HG03520 (cell line): ENCODE data around the gene PWP2.
"Not testable (repeated sequence)": the region's sequence is repeated elsewhere in the genome, so short reads cannot be mapped to it uniquely, and the experiment has no call there.

Experiments
- ATAC-seq: cut with Tn5 transposase; IDR thresholded peaks from one replicate; pipeline ENCODE4 v1.9.1; 2021; ENCODE audit warnings: mild to moderate bottlenecking, moderate library complexity; ENCODE audit not compliant: unreplicated experiment

PWP2 gene

GRCh38 chr21:44127827-44128226 is 20.6 kb downstream of the PWP2 start:
- ATAC-seq, result not testable (repeated sequence)

GRCh38 chr21:44133715-44134057 is 26.5 kb downstream of the PWP2 start:
- not testable (repeated sequence) for ATAC-seq

GRCh38 chr21:44134732-44135131 is 27.5 kb downstream of the PWP2 start:
- not testable (repeated sequence) for ATAC-seq

- not testable (repeated sequence) for ATAC-seq
These were observed 30.8 kb downstream of the PWP2 start for GRCh38 chr21:44138039-44138438.

DNA sequence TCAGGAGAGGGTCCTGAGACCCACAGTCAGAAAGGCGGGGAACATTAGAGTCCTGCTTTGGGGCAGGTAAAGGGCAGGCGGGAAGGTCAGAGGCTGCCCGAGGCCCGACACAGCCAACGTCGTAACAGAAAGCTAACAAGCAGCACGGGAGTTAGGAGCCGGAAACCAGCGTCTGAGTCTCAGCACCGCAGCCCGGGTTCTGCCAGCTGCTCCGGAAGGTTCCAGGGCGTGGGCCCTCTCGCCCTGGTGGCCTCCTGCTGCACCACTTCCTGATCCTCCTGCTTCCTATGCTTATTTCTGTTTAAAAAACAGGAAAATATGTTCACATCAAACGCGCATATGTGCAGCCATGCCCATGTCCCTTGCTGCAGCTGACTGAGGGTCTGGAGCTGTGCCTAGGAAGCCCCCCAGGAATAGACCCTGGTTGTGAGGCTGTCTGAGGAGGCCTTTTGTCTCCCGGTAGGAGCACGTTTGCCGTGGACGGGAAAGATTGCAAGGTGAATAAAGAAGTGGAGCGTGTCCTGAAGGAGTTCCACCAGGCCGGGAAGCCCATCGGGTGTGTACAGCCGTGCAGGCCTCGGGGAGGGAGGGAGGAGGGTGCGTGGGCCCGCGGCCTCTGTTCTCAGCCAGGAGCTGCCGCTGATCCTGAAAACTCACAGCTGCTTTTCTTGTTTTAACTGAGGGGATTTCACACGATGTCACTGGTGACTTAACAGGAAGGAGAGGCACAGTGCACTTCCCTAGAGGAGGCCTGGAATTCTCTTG is 32.8 kb downstream of the PWP2 start:
- ATAC-seq, result not testable (repeated sequence)

DNA sequence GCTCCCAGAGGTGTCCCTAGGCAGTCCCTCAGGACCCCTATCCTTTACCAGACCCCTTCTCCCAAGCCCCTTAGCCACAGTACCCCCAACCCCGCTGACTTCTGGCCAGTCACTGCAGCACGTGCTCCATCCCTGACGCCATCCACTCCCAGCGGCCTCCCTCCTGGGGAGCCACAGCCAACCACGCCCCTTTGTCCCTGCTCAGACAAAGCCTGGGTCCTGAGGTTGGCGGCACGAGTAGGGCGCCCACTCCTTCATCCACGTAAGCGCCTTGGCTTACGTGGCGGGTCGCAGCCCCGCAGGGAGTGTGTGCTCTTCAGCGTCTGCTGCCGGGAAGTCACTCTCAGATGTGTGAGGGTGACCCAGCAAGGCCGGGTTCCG is 33.3 kb downstream of the PWP2 start:
- not testable (repeated sequence) for ATAC-seq

DNA sequence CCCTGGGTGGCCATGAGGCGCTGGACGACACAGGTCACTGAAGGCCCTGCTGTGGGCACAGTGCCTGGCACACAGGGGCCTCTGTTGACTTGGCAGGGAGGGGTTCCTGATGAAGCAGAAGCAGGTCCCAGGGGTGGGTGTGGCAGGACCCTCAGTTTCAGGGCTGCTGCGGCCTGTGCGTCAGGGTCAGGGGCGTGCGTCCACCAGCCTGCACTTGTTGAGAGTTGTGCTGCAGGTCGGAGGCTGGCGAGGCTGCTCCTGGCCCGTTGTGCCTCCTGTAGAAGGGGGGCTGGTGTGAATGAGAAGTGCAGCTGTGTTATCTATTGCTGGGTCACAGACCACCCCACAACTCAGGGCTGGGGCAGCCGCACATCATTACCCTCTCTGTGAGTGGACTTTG is 35.3 kb downstream of the PWP2 start:
- not testable (repeated sequence) for ATAC-seq

DNA sequence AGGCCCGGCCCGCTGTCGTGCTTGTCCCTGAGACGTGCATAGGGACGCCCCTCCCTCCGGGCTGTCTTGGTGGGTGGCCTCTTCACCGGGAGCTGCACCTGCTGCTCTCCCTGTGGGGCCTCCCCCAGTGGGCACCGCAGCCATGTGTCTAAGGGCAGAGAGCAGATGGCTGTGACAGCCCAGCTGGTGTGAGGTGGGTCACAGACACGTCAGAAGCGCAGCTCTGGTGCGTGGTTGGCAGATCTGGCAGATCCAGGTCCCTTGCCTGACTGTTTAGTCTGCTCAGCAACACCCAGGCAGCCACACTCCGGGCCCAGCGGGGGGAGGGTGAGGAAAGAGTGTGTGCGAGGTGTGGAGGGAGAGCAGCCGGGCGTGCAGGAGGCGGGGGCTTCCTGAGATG is 36.2 kb downstream of the PWP2 start:
- ATAC-seq, result peak; percentile 37

DNA sequence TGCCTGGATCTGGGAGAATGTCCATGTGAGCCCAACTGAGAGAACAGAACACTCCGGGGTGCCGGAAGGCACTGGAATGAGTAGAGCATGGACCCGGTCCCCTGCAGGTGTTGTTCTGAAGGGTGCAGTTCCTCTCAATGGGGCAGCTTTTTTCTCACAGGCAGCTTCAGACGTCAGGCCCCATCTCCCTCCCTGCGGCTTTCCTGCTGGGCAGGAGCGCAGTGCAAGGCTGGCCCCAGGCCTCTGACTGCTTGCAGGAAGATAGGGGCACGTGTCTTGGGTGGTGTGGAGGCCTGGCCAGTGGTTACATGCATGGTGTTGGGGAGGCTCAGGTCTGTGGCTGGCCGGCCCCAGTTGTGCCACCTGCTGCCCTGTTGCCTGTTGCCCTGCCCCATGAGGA is 36.8 kb downstream of the PWP2 start:
- ATAC-seq, result not testable (repeated sequence)

GRCh38 chr21:44144784-44145602 is 37.8 kb downstream of the PWP2 start:
- ATAC-seq, result not testable (repeated sequence)

DNA sequence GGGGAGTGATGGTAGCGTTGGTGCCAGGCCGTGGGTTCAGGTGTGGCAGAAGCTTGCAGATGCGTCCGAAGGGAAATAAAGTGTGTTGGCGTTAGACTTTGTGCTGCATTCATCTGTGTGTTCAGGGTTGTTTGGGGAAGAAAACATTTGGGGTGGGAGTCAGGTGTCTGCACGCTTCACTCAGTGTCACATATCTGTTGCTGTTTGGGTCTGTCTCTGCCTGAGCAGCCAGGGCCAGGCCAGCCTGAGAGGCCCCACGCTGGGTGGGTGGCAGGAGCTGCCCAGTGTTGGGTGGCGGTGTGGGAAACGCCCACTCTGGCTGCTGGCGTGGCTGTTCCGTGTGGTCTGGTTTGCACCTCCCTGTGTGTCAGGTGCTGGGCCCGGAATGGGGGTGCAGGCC is 38.4 kb downstream of the PWP2 start:
- ATAC-seq, result not testable (repeated sequence)

DNA sequence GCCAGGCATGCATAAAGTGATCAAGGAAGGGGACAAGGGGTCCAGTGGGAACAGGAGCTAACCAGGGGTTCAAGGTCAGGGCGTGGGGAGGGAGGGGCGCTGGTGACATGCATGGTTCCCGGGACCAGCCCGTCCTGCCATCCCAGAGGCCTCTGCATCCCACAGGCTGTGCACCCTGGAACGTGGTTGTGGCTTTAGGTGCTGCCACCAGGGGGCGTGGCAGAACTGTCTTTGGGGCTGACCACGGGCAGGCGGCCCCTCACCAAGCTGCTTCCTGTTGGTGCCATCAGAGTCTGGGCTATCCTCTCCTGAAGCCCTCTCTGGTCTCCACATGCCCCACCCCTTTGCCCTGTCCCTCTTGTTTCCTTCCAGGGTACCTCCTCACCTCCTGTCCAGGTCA is 39.9 kb downstream of the PWP2 start:
- not testable (repeated sequence) for ATAC-seq

- not testable (repeated sequence) for ATAC-seq
These were observed 43.1 kb downstream of the PWP2 start for GRCh38 chr21:44150255-44150654.

DNA sequence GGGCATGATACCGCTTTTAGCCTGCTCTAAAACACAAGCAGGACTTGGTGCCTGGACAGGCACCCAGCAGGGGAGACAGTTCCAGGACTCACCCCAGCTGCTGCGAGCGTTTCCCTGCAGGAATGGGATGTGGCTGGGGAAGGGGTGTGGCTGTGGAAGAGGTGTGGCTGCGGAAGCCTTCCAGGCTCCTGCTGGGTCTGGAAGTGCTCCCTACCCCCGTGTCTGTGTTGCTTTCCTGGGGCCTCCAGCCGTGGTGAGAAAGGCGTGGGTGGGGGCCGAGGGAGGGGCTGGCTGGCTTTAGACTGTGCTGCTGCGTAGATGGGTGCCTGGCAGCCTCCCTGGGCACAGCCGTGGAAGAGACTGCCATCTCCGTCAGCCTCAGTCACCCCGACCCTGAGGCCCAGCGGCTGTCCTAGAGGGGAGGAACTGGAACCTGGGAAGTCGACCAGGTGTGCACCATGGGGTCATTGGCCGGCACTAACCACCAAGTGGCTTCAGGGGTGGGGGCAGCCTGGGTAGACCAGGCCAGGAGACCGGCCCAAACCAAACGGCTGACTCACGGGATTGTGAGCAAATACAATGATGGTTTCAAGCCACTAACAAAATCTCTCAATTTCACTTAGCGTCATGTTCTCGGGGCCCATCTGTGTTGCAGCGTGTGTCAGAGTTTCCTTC is 46.2 kb downstream of the PWP2 start:
- ATAC-seq, result not testable (repeated sequence)

DNA sequence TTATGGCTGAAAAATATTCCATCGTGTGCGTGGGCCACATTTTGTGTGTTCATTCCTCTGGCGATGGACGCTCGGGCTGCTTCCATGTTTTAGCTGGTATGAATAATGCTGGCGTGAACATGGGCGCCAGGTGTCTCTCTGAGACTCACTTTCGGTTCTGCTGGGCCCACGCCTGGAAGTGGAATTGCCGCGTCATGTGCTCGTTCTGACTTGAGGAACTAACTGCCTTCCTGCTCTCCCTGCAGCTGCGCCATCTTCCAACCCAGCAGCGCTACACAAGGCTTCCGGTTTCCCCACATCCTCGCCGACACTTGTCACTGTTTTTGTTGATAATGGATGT is 46.7 kb downstream of the PWP2 start:
- ATAC-seq, result not testable (repeated sequence)

DNA sequence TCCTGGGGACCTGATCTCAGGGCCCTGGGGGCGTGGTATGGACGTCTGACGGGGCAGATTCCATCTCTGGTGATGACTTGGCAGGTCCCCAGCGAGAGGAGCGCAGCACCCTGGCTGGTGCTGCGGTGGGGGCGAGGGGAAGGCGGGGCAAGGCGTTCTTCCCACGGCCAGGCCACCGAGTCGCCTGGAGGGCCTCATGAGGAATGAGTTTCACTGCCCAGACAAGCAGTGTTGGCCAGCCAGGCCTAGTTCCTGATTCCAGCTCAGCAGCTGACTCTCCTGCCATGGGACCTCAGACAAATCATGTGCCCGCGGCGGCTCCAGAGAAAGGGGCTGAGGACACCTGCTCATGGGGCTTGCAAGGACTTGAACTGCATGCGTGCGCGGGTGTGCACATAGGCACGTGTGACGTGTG is 47.6 kb downstream of the PWP2 start:
- peak; percentile 5 for ATAC-seq

- peak; percentile 42 for ATAC-seq
These were observed 48.2 kb downstream of the PWP2 start for GRCh38 chr21:44155231-44155993.

- not testable (repeated sequence) for ATAC-seq
These were observed 48.8 kb downstream of the PWP2 start for GRCh38 chr21:44155994-44156380.

DNA sequence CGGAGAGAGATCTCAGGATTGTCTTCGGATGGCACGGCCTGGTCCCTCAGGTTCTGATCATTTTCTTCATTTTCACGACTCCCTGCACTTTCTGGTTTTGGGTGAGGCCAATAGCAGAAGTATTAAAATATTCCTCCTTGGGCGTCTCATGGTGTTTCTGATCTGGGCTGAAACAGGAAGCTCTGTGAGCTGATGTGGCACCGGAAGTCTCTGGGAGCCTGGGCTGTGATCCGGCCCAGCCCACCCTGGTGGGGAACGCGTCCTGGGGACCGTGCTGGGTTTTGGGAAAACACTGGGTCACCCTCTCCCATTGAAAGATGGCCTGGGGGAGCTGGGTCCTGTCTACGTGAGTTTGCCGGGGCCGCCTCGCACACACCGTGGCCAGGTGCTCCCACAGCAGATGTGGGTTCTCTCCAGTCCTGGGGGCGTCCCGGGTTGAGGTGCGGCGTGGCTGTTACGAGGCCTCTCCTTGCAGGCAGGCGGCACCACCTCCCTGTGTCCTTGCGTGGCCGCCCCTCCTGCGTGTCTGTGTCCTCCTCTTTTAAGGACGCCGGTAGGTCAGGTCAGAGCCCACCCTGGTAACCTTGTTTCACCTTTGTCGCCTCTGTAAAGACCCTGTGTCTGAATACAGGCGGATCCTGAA is 50.4 kb downstream of the PWP2 start:
- ATAC-seq, result not testable (repeated sequence)

- not testable (repeated sequence) for ATAC-seq
These were observed 50.9 kb downstream of the PWP2 start for GRCh38 chr21:44158082-44158468.
